HG02610 (cell line): ENCODE measurements around the gene SLU7.

Experiments used
- ATAC-seq: cut with Tn5 transposase; IDR thresholded peaks from one replicate; pipeline ENCODE4 v1.9.1; 2021; ENCODE audit warnings: mild to moderate bottlenecking, moderate library complexity; ENCODE audit not compliant: unreplicated experiment

The SLU7 gene

GRCh38 chr5:160418561-160419457, at the start of gene SLU7:
Gene SLU7 (minus strand): TSS chr5:160419081. CDS start chr5:160415294, 3,787 bp downstream.
- ATAC-seq, result peak; percentile 67

- no peak for ATAC-seq
These were observed 49.6 kb upstream of the SLU7 start for GRCh38 chr5:160468363-160468975.

- ATAC-seq, result peak; percentile 89
These were observed 48.9 kb upstream of the SLU7 start for GRCh38 chr5:160467555-160468362.

- peak; percentile 15 for ATAC-seq
These were observed 48.1 kb upstream of the SLU7 start for GRCh38 chr5:160466889-160467554.

- no peak for ATAC-seq
These were observed 47.2 kb upstream of the SLU7 start for GRCh38 chr5:160466116-160466515.

GRCh38 chr5:160464466-160464797, 45.6 kb upstream of the SLU7 start:
- ATAC-seq, result no peak

GRCh38 chr5:160463740-160464465, 45.0 kb upstream of the SLU7 start:
- ATAC-seq, result no peak

GRCh38 chr5:160463227-160463626, 44.3 kb upstream of the SLU7 start:
- ATAC-seq, result no peak

- peak; percentile 45 for ATAC-seq
These were observed 43.3 kb upstream of the SLU7 start for GRCh38 chr5:160462167-160462566.

- no peak for ATAC-seq
These were observed 42.5 kb upstream of the SLU7 start for GRCh38 chr5:160461378-160461777.

GRCh38 chr5:160460377-160461049, 41.6 kb upstream of the SLU7 start:
- ATAC-seq, result no peak

- peak; percentile 80 for ATAC-seq
These were observed 40.2 kb upstream of the SLU7 start for GRCh38 chr5:160458806-160459800.

- ATAC-seq, result no peak
These were observed 38.4 kb upstream of the SLU7 start for GRCh38 chr5:160457252-160457651.

- no peak for ATAC-seq
These were observed 37.7 kb upstream of the SLU7 start for GRCh38 chr5:160456480-160457177.

GRCh38 chr5:160455600-160455999, 36.7 kb upstream of the SLU7 start:
- ATAC-seq, result no peak

- no peak for ATAC-seq
These were observed 34.9 kb upstream of the SLU7 start for GRCh38 chr5:160453751-160454150.

GRCh38 chr5:160452795-160453194, 33.9 kb upstream of the SLU7 start:
- ATAC-seq, result peak; percentile 21

- ATAC-seq, result no peak
These were observed 33.2 kb upstream of the SLU7 start for GRCh38 chr5:160452036-160452435.
